Osteoblast (primary cell): ENCODE results near the gene JAM2. TPM values are rescaled to one million over a fixed set of nuclear protein-coding genes. Genes with fewer than 3 reads are reported as not detected.

Source experiments
- DNase-seq: peaks from one replicate; pipeline ENCODE4 v3.0.0; 2011; ENCODE audit warnings: low spot score, mixed read lengths; ENCODE audit not compliant: insufficient read length; ENCODE audit errors: missing footprints
- H2AFZ ChIP-seq: 2 replicates; pipeline ENCODE4 v1.6.0; 2011; ENCODE audit warnings: mild to moderate bottlenecking, low read length
- H3K27ac ChIP-seq: 2 replicates; pipeline ENCODE4 v1.5.1; 2011; ENCODE audit warnings: mild to moderate bottlenecking, low read depth, low read length, moderate library complexity
- H3K27me3 ChIP-seq: 2 replicates; pipeline ENCODE4 v1.6.0; 2012; ENCODE audit warnings: mild to moderate bottlenecking, control low read depth, inconsistent platforms, low read length, moderate library complexity; ENCODE audit not compliant: insufficient read depth
- H3K36me3 ChIP-seq: 2 replicates; pipeline ENCODE4 v1.5.1; 2011; ENCODE audit warnings: mild to moderate bottlenecking, low read length, control low read depth, moderate library complexity; ENCODE audit not compliant: insufficient read depth
- H3K4me1 ChIP-seq: 2 replicates; pipeline ENCODE4 v1.5.1; 2011; ENCODE audit warnings: mild to moderate bottlenecking, low read length, control low read depth, moderate library complexity; ENCODE audit not compliant: insufficient read depth
- H3K4me2 ChIP-seq: 2 replicates; pipeline ENCODE4 v1.6.0; 2011; ENCODE audit warnings: mild to moderate bottlenecking, low read length; ENCODE audit not compliant: insufficient read depth
- H3K4me3 ChIP-seq: fragments of 200-600 bp; sonication (generic); 3 replicates; pipeline ENCODE4 v1.5.1; 2012; ENCODE audit warnings: mild to moderate bottlenecking, low read length, inconsistent platforms; ENCODE audit not compliant: insufficient read depth
- H3K79me2 ChIP-seq: 2 replicates; pipeline ENCODE4 v1.6.0; 2012; ENCODE audit warnings: mild to moderate bottlenecking, low read length, control low read depth, inconsistent platforms; ENCODE audit not compliant: insufficient read depth
- H3K9me3 ChIP-seq: 2 replicates; pipeline ENCODE4 v1.5.1; 2011; ENCODE audit warnings: low read depth, low read length, control low read depth
- H4K20me1 ChIP-seq: 2 replicates; pipeline ENCODE4 v1.6.0; 2012; ENCODE audit warnings: mild to moderate bottlenecking, low read length, control low read depth; ENCODE audit not compliant: insufficient read depth
- CTCF ChIP-seq: IDR thresholded peaks from 2 replicates; pipeline ENCODE4 v1.5.1; 2011; ENCODE audit warnings: mild to moderate bottlenecking, low read depth, low read length, moderate library complexity; ENCODE audit errors: extremely low read depth
- total RNA-seq: library from RNA; depleted of rRNA; stranded (reverse); fragments of >200 nt; gene quantifications from 2 replicates; pipeline ENCODE4 v1.2.3, GENCODE V29; 2012

JAM2 gene
- total RNA-seq, 1 donor: 1.1 TPM

GRCh38 chr21:25700741-25701140, 61.7 kb downstream of the JAM2 start:
- H3K4me2 ChIP-seq: no peak overlapping the region
- no peaks in the 10 kb centered on the region for H3K36me3 ChIP-seq
- H2AFZ ChIP-seq: no peak overlapping the region
- no peak overlapping the region for H3K4me3 ChIP-seq
- H3K4me1 ChIP-seq: peaks cover 3% of the 10 kb centered on the region
- no peaks in the 10 kb centered on the region for H4K20me1 ChIP-seq
- no peak for DNase-seq
- no peaks in the 10 kb centered on the region for H3K9me3 ChIP-seq
- no peak for TF ChIP-seq CTCF
- no peaks in the 10 kb centered on the region for H3K79me2 ChIP-seq
- H3K27me3 ChIP-seq: no peaks in the 10 kb centered on the region
- H3K27ac ChIP-seq: no peak overlapping the region

GRCh38 chr21:25701529-25701928, 62.5 kb downstream of the JAM2 start:
- Histone ChIP-seq H3K4me1 (peaks cover 3% of the 10 kb centered on the region), H2AFZ (no peak overlapping the region), H3K79me2 (no peaks in the 10 kb centered on the region), H4K20me1 (no peaks in the 10 kb centered on the region), H3K4me3 (no peak overlapping the region), H3K27ac (no peak overlapping the region), H3K27me3 (no peaks in the 10 kb centered on the region), H3K36me3 (no peaks in the 10 kb centered on the region), H3K4me2 (no peak overlapping the region), H3K9me3 (no peaks in the 10 kb centered on the region)
- TF ChIP-seq CTCF: no peak
- DNase-seq: no peak

GRCh38 chr21:25708467-25709065, 69.5 kb downstream of the JAM2 start:
- Histone ChIP-seq H3K36me3 (no peaks in the 10 kb centered on the region), H3K4me1 (no peaks in the 10 kb centered on the region), H3K4me2 (no peak overlapping the region), H3K27ac (no peak overlapping the region), H4K20me1 (no peaks in the 10 kb centered on the region), H3K4me3 (no peak overlapping the region), H3K79me2 (no peaks in the 10 kb centered on the region), H3K27me3 (no peaks in the 10 kb centered on the region), H2AFZ (no peak overlapping the region), H3K9me3 (no peaks in the 10 kb centered on the region)
- peak; percentile 49 for DNase-seq
- peak; percentile 76 for TF ChIP-seq CTCF

- H4K20me1 ChIP-seq: no peaks in the 10 kb centered on the region
- no peak for DNase-seq
- H3K4me2 ChIP-seq: no peak overlapping the region
- TF ChIP-seq CTCF: no peak
- H3K79me2 ChIP-seq: no peaks in the 10 kb centered on the region
- no peak overlapping the region for H3K27ac ChIP-seq
- H3K4me1 ChIP-seq: no peaks in the 10 kb centered on the region
- H3K27me3 ChIP-seq: no peaks in the 10 kb centered on the region
- no peak overlapping the region for H3K4me3 ChIP-seq
- no peak overlapping the region for H2AFZ ChIP-seq
- no peaks in the 10 kb centered on the region for H3K36me3 ChIP-seq
- H3K9me3 ChIP-seq: no peaks in the 10 kb centered on the region
Measured at GRCh38 chr21:25709684-25710265, 70.7 kb downstream of the JAM2 start.
